Middle frontal gyrus (tissue), 1 donor: Measurements from ENCODE around the gene CARD9.

Experiments
- DNase-seq: peaks from one replicate; pipeline ENCODE4 v3.0.0-alpha.2; 2015; ENCODE audit warnings: low spot score; ENCODE audit errors: extremely low spot score

Gene CARD9

GRCh38 chr9:136401173-136401922, 27.9 kb upstream of the CARD9 start:
- no peak for DNase-seq

GRCh38 chr9:136400038-136400834, 26.8 kb upstream of the CARD9 start, which contains the start of gene SNAPC4:
SNAPC4 (minus strand) TSS chr9:136400170; CDS start chr9:136398428, 1,742 bp downstream.
- DNase-seq, result peak; percentile 77

- no peak for DNase-seq
These were observed 25.9 kb upstream of the CARD9 start for GRCh38 chr9:136399176-136400037.

- no peak for DNase-seq
These were observed 24.8 kb upstream of the CARD9 start for GRCh38 chr9:136398286-136398685.

GRCh38 chr9:136397643-136398042, 24.2 kb upstream of the CARD9 start:
- DNase-seq, result no peak

GRCh38 chr9:136396219-136396515, 22.7 kb upstream of the CARD9 start:
- no peak for DNase-seq

- DNase-seq, result no peak
These were observed 22.1 kb upstream of the CARD9 start for GRCh38 chr9:136395345-136396218.

- DNase-seq, result no peak
These were observed 21.5 kb upstream of the CARD9 start for GRCh38 chr9:136395020-136395340.

GRCh38 chr9:136394312-136395019, 21.0 kb upstream of the CARD9 start:
- DNase-seq, result no peak

- DNase-seq, result no peak
These were observed 20.1 kb upstream of the CARD9 start for GRCh38 chr9:136393531-136393930.

GRCh38 chr9:136392538-136393449, 19.3 kb upstream of the CARD9 start:
- DNase-seq, result no peak

GRCh38 chr9:136391737-136392537, 18.5 kb upstream of the CARD9 start:
- no peak for DNase-seq

GRCh38 chr9:136389396-136389795, 15.9 kb upstream of the CARD9 start:
- no peak for DNase-seq

GRCh38 chr9:136387217-136387616, 13.7 kb upstream of the CARD9 start:
- DNase-seq, result no peak

GRCh38 chr9:136386018-136386417, 12.5 kb upstream of the CARD9 start:
- no peak for DNase-seq

GRCh38 chr9:136385015-136385414, 11.5 kb upstream of the CARD9 start:
- DNase-seq, result no peak

GRCh38 chr9:136383436-136383835, 10.0 kb upstream of the CARD9 start:
- DNase-seq, result no peak

- DNase-seq, result no peak
These were observed 8.6 kb upstream of the CARD9 start for GRCh38 chr9:136381966-136382513.
